Skeletal muscle tissue (tissue), 4 donors: Measurements from ENCODE around the gene TTC28. TPM values are rescaled to one million over a fixed set of nuclear protein-coding genes. Genes with fewer than 3 reads are reported as not detected.

Source experiments
- H3K27ac ChIP-seq: one replicate; pipeline ENCODE4 v1.7.0; 2013; ENCODE audit warnings: mild to moderate bottlenecking, low read depth, low read length, inconsistent platforms
- H3K27me3 ChIP-seq, 3 donors: one replicate each; pipeline ENCODE4 v1.7.0; 2013; ENCODE audit warnings: low read length in 3 of 3; ENCODE audit not compliant: control insufficient read depth in 3 of 3, insufficient read depth in 3 of 3
- H3K36me3 ChIP-seq, 3 donors: one replicate each; pipeline ENCODE4 v1.7.0; 2013; ENCODE audit warnings: low read length in 3 of 3; ENCODE audit not compliant: control insufficient read depth in 3 of 3, insufficient read depth in 3 of 3
- H3K4me1 ChIP-seq, 3 donors: one replicate each; pipeline ENCODE4 v1.7.0; 2013; ENCODE audit warnings: low read length in 3 of 3, mild to moderate bottlenecking in 3 of 3; ENCODE audit not compliant: control insufficient read depth in 3 of 3, insufficient read depth in 3 of 3
- H3K4me3 ChIP-seq, 3 donors: one replicate each; pipeline ENCODE4 v1.7.0; 2013; ENCODE audit warnings: low read length in 3 of 3
- H3K9ac ChIP-seq, 3 donors: one replicate each; pipeline ENCODE4 v1.7.0; 2013; ENCODE audit warnings: low read length in 3 of 3, mild to moderate bottlenecking in 3 of 3, moderate library complexity in 2 of 3, low read depth in 1 of 3
- H3K9me3 ChIP-seq, 3 donors: one replicate each; pipeline ENCODE4 v1.7.0; 2013; ENCODE audit warnings: low read length in 3 of 3; ENCODE audit not compliant: control insufficient read depth in 3 of 3
- total RNA-seq: library from RNA; depleted of rRNA; stranded (reverse); fragments of >200 nt; gene quantifications from one replicate; pipeline ENCODE4 v1.2.3, GENCODE V29; 2014
- donor health status: Osteomylitis.

The TTC28 gene
- total RNA-seq, 1 donor from 2014 or later: 27.1 TPM

DNA sequence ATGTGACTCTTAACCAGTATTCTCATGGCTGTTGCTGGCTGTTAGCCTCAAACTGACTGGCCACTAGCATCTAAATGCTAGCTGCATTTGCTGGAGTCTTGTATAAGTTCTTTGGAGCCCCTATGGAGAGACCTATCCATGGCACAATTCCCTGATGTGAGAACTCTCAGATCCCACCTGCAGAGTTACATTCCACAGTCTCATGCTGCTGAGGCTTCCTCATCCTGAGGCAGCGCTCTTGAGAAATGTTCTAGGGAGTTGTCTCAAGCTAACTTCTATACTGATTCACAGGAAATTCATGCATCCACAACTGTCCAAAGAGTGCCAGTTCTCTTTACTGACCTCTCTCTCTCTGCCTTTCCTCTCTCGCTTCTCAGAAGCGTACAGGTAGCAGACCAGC, 542.6 kb downstream of the TTC28 start:
- peaks cover 0 to 2% (median 0%) of the 10 kb centered on the region in 3 donors for H3K4me1 ChIP-seq
- H3K36me3 ChIP-seq: no peaks in the 10 kb centered on the region
- H3K27ac ChIP-seq: no peak overlapping the region

DNA sequence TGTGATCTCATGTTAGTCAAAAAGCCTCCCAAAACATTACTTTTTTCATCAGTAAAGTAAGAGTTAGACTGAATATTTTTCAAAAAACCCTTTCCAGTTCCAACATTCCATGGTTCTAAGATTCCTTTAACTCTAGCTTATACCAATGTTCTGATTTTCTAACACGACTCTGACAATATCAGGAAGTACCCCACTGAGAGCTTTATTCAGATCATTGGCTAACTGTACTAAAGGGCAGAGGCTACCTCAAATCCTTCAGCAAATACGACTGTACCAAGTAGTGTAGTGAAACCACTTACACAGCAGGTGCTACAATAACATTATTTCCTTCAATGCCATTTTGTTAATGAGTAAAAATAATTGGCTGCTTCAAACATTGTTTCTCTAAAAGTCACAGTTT, 547.2 kb downstream of the TTC28 start:
- no peak overlapping the region for H3K9ac ChIP-seq
- no peaks in the 10 kb centered on the region for H3K27me3 ChIP-seq
- no peak overlapping the region for H3K27ac ChIP-seq
- no peaks in the 10 kb centered on the region for H3K36me3 ChIP-seq
- no peak overlapping the region for H3K4me3 ChIP-seq
- no peaks in the 10 kb centered on the region for H3K4me1 ChIP-seq
- H3K9me3 ChIP-seq: peaks cover 0 to 6% (median 2%) of the 10 kb centered on the region in 3 donors

More for the DNA sequence above, 542.6 kb downstream of the TTC28 start:
- Histone ChIP-seq H3K4me3 (no peak overlapping the region), H3K27me3 (no peaks in the 10 kb centered on the region), H3K9me3 (peaks cover 0 to 6% (median 2%) of the 10 kb centered on the region in 3 donors), H3K9ac (no peak overlapping the region)

DNA sequence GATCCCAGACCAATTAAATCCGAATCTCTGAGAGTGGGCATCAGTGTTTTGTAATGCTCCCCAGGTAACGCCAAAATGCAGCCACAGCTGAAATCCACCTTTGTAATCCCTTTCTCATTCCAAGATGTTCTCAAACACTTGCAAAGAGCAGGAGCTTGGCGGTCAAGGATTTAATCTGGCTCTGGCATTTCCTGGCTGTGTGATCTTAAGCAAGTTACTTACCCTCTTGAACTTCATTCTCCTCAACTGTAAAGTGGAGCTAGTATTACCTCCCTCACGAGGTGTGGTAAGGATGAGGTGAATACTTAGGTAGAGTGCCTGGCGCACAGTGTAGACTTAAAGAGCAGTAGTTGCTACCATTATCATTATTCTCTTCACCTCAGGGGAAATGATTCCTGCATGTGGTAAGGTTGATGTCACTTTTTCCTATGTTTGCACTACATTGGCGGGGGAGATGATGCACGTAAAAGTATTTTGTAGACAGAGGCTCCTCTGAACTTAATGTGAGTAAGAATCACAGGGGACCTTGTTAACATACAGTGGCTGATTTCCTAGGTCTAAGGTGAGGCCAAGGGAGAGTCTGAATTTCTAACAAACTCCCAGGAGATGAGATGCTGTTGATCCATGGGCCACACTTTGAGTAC, 550.2 kb downstream of the TTC28 start:
- no peak overlapping the region for H3K4me3 ChIP-seq
- no peak overlapping the region for H3K9ac ChIP-seq
- no peak overlapping the region for H3K27ac ChIP-seq
- no peaks in the 10 kb centered on the region for H3K36me3 ChIP-seq
- H3K4me1 ChIP-seq: no peaks in the 10 kb centered on the region
- no peaks in the 10 kb centered on the region for H3K27me3 ChIP-seq
- H3K9me3 ChIP-seq: no peaks in the 10 kb centered on the region

DNA sequence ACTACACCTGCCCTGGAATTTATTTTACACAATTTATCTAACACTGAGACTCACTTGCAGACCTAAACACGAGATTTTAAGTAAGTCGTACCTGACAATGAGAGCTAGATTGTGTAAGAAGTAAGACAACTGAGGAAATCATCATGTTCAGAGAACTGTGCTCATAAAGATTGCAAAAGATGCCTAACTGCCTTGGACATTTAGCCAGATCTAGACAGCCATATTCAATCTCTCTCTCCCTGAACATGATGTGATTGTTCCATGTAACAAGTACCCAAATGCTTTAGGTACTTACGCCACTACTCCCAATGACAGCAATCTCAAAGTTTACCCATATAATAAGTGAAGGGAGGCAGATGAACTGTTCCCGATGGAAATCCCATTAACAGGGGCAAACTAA, 550.8 kb downstream of the TTC28 start:
- H3K27me3 ChIP-seq: no peaks in the 10 kb centered on the region
- H3K4me3 ChIP-seq: no peak overlapping the region
- no peaks in the 10 kb centered on the region for H3K9me3 ChIP-seq
- no peak overlapping the region for H3K9ac ChIP-seq
- no peaks in the 10 kb centered on the region for H3K36me3 ChIP-seq
- no peak overlapping the region for H3K27ac ChIP-seq
- no peaks in the 10 kb centered on the region for H3K4me1 ChIP-seq

DNA sequence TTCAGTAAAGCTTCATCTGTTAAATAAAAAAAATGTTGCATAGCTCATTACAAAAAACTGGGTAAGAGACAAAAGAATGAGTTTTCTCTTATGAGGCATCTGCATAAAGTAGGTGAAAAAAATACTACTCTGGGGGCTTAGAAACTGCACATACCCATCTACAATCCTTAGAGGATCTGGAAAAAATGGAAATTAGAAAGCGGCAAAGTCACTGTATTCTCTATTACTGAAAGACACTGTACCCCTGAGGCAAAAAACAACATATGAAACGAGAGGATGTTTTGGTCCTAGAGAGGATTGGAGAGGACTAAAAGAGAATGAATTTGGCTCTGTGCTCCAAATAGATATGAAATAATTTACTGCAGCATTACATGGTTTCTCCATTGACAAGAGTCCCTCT, 553.8 kb downstream of the TTC28 start:
- no peaks in the 10 kb centered on the region for H3K9me3 ChIP-seq
- no peaks in the 10 kb centered on the region for H3K4me1 ChIP-seq
- no peaks in the 10 kb centered on the region for H3K36me3 ChIP-seq
- H3K27ac ChIP-seq: no peak overlapping the region
- H3K9ac ChIP-seq: no peak overlapping the region
- no peak overlapping the region for H3K4me3 ChIP-seq
- H3K27me3 ChIP-seq: no peaks in the 10 kb centered on the region

DNA sequence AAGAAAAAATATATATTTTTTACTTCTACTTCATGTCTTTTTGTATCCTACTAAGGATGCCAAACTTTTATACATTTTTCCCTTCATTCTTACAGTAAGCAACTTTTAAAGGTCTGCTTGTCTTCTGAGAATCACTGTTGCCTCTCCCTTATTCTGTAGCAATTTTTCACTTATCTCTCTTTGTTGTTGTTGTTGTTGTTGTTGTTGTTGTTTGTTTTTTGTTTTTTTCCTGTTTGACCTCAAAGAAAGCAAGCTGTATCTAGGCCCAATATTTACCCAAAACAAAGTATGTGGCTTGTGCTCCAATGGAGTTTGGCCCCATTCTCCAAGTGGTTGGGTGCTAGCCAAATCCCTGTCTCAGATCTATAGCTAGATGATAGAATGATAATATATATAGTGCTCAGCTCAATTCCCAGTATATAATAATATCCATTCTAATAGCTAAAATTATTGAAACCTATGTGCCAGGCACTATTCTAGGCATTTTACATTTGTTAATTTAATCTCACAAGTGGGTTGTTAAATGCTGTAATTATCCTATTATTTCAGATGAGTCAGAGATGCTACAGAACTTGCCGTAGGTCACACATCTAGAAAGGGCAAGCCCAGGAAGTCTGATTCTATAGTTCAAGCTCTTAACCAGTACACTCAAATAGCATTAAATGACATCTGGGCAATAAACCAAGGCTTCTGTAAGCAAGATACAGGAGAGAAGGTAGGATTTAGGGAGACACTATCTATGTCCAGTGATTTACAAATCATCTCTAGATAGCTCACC, 555.5 kb downstream of the TTC28 start:
- Histone ChIP-seq H3K9me3 (no peaks in the 10 kb centered on the region), H3K4me1 (peaks cover 0 to 4% (median 2%) of the 10 kb centered on the region in 3 donors), H3K9ac (no peak overlapping the region), H3K36me3 (no peaks in the 10 kb centered on the region), H3K27me3 (no peaks in the 10 kb centered on the region), H3K27ac (no peak overlapping the region), H3K4me3 (no peak overlapping the region)

DNA sequence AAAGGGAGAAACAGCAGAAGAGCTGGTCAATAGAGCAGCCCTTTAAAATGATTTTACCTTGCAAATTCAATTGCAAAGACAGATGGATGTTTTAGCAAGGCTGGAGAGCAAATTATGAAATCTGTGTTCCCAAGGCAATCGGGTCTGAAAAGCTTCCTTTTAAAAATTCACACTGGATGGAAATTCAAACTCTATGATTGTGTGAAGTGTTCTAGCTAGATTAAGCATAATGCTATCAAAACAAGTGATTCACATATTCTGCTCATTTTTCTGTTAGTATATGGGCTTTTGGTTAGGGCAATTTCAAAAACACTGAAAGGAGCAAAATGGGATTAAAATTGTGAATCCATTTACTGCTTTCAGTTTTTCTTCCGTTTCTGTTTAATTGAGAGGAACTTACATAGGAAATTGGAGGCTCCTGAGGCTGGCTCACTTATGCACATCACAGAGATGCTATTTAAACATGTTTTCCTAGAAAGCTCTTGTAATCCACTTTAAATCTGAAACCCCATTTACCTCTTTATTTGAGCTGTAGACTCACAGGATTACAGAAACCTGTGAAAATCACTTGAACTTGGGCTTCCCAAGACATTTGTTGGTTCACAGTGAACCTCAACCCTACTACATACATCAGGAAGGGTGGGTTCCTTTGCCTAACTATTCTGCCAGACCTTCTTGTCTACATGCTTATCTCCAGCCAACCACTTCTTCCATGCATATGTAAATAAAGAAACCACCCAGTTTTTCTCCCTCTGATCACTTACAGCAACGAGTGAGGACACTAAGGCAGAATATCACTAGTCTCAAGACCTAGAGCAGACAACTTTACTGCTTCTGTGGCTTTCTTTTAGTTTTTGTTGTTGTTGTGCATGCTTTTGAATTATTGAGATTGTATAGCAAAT, 558.7 kb downstream of the TTC28 start:
- H3K9ac ChIP-seq: no peak overlapping the region
- no peak overlapping the region for H3K27ac ChIP-seq
- no peaks in the 10 kb centered on the region for H3K27me3 ChIP-seq
- H3K9me3 ChIP-seq: no peaks in the 10 kb centered on the region
- H3K36me3 ChIP-seq: no peaks in the 10 kb centered on the region
- H3K4me3 ChIP-seq: no peak overlapping the region
- H3K4me1 ChIP-seq: peaks cover 9 to 18% (median 9%) of the 10 kb centered on the region in 3 donors

DNA sequence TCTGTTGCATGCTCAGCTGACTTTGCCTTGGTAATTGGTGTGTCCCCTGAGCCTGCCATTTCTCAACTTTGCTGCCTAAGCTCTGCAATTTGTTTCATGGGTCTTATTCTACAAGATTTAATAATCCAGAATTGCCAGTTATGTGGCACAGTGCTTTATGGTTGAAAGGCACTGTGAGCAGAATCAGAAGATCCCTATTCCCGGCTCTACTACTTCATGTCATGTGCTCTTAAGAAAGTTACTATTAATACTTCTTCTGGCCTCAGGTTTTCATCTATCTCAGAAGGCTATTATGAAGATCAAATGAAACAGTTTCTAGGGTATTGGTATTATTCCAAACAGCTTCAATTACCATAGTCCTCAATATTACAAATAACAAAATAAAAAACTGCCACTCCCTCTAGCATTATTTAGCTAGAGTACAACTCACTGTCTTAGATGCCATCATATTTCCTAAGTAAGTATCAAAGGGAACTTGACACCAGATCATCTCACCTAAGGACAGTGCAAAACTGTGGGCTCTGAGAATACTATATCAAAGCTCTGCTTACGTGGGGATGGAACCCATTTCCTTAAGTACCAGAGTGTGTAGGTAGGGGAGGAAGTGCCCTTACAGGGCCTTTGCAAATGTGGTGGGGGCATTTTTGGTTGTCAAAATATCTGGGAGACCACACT, 560.5 kb downstream of the TTC28 start:
- Histone ChIP-seq H3K9me3 (no peaks in the 10 kb centered on the region), H3K36me3 (no peaks in the 10 kb centered on the region), H3K4me1 (peaks cover 9 to 19% (median 9%) of the 10 kb centered on the region in 3 donors), H3K9ac (no peak overlapping the region), H3K27me3 (no peaks in the 10 kb centered on the region), H3K27ac (peak overlapping the region; percentile 5), H3K4me3 (no peak overlapping the region)

DNA sequence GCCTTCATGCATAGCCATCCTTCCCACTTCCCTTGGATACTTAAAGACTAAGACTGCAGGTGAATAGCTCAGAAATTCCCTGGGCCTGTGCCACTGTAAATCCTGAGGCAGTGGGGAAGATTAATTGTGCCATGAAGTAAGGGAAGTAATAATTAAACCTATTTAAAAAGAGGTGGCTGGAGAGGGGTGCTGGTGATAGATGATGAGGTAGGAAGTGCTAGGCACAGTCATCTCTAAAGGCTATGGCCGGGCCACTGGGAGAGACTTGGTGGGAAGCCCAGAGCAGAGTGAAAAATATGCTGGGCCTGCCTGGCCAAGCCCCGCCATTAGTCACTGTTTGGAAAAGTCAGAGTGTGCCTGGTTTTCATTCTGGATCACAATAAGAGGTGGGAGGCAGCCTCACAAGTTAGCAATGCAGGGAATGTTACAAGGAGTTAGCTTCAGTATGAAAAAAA, 563.4 kb downstream of the TTC28 start:
- H3K4me1 ChIP-seq: peaks cover 19 to 26% (median 19%) of the 10 kb centered on the region in 3 donors
- H3K36me3 ChIP-seq: no peaks in the 10 kb centered on the region
- H3K27ac ChIP-seq: no peak overlapping the region
- no peaks in the 10 kb centered on the region for H3K9me3 ChIP-seq
- H3K9ac ChIP-seq: no peak overlapping the region
- no peaks in the 10 kb centered on the region for H3K27me3 ChIP-seq
- no peak overlapping the region for H3K4me3 ChIP-seq
